ENCODE measurements around the gene XRRA1. TPM values are rescaled to one million over a fixed set of nuclear protein-coding genes. Genes with fewer than 3 reads are reported as not detected.
"Not testable (repeated sequence)": the region's sequence is repeated elsewhere in the genome, so short reads cannot be mapped to it uniquely, and the experiment has no call there.

Gene XRRA1
- total RNA-seq, 1 experiment from 2014 or later = 7.3 TPM

GRCh38 chr11:74895340-74896116 lies 53.4 kb downstream of the XRRA1 start:
- Histone ChIP-seq H3K4me1 (ENCODE audit: insufficient read depth, low read length, poor library complexity, severe bottlenecking) (no peaks in the 10 kb centered on the region), H3K27me3 (replicated peaks; ENCODE audit: insufficient read depth, low read depth, low read length, poor library complexity) (no peaks in the 10 kb centered on the region), H3K27ac (ENCODE audit: low read depth, low read length, poor library complexity, severe bottlenecking) (no peak overlapping the region), H3K36me3 (ENCODE audit: insufficient read depth, low read length, poor library complexity, severe bottlenecking) (no peaks in the 10 kb centered on the region), H3K4me3 (ENCODE audit: low read depth, low read length, poor library complexity, severe bottlenecking) (no peak overlapping the region), H3K9me3 (ENCODE audit: low read depth, low read length, poor library complexity, severe bottlenecking) (peaks cover 10% of the 10 kb centered on the region)
- no peak for DNase-seq (ENCODE audit: low spot score)
- ChIA-PET CTCF (no interaction called here), POLR2A (ENCODE audit: low non-redundant PET) (no interaction called here)
- intact Hi-C loops (cut with micrococcal nuclease; ENCODE audit: unreplicated experiment) = no loop called here
- BruUV-seq (replicated peaks) = no TSS peak
- TF ChIP-seq, protein P1, sequence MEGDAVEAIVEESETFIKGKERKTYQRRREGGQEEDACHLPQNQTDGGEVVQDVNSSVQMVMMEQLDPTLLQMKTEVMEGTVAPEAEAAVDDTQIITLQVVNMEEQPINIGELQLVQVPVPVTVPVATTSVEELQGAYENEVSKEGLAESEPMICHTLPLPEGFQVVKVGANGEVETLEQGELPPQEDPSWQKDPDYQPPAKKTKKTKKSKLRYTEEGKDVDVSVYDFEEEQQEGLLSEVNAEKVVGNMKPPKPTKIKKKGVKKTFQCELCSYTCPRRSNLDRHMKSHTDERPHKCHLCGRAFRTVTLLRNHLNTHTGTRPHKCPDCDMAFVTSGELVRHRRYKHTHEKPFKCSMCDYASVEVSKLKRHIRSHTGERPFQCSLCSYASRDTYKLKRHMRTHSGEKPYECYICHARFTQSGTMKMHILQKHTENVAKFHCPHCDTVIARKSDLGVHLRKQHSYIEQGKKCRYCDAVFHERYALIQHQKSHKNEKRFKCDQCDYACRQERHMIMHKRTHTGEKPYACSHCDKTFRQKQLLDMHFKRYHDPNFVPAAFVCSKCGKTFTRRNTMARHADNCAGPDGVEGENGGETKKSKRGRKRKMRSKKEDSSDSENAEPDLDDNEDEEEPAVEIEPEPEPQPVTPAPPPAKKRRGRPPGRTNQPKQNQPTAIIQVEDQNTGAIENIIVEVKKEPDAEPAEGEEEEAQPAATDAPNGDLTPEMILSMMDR (conservative IDR thresholded peaks at IDR 0.05; ENCODE audit: low read depth, low read length) = no peak
- TF ChIP-seq EZH2 (IDR thresholded peaks at IDR 0.05; ENCODE audit: borderline replicate concordance, low read depth, low read length, poor library complexity, severe bottlenecking) = no peak

GRCh38 chr11:74893015-74893414 lies 55.9 kb downstream of the XRRA1 start:
- intact Hi-C loops (cut with micrococcal nuclease; ENCODE audit: unreplicated experiment); BruUV-seq (replicated peaks); H3K4me3 ChIP-seq (ENCODE audit: low read depth, low read length, poor library complexity, severe bottlenecking); POLR2A ChIA-PET (ENCODE audit: low non-redundant PET); DNase-seq (ENCODE audit: low spot score); H3K36me3 ChIP-seq (ENCODE audit: insufficient read depth, low read length, poor library complexity, severe bottlenecking); H3K9me3 ChIP-seq (ENCODE audit: low read depth, low read length, poor library complexity, severe bottlenecking); H3K27ac ChIP-seq (ENCODE audit: low read depth, low read length, poor library complexity, severe bottlenecking); H3K4me1 ChIP-seq (ENCODE audit: insufficient read depth, low read length, poor library complexity, severe bottlenecking); CTCF ChIA-PET; H3K27me3 ChIP-seq (replicated peaks; ENCODE audit: insufficient read depth, low read depth, low read length, poor library complexity): not testable (repeated sequence)

- Histone ChIP-seq H3K27me3 (replicated peaks; ENCODE audit: insufficient read depth, low read depth, low read length, poor library complexity) (no peaks in the 10 kb centered on the region), H3K27ac (ENCODE audit: low read depth, low read length, poor library complexity, severe bottlenecking) (no peak overlapping the region), H3K4me3 (ENCODE audit: low read depth, low read length, poor library complexity, severe bottlenecking) (no peak overlapping the region), H3K9me3 (ENCODE audit: low read depth, low read length, poor library complexity, severe bottlenecking) (peaks cover 9% of the 10 kb centered on the region), H3K36me3 (ENCODE audit: insufficient read depth, low read length, poor library complexity, severe bottlenecking) (peaks cover 7% of the 10 kb centered on the region), H3K4me1 (ENCODE audit: insufficient read depth, low read length, poor library complexity, severe bottlenecking) (no peaks in the 10 kb centered on the region)
- ChIA-PET CTCF (no interaction called here), POLR2A (ENCODE audit: low non-redundant PET) (no interaction called here)
- TF ChIP-seq, protein P1 (conservative IDR thresholded peaks at IDR 0.05; ENCODE audit: low read depth, low read length) = peak; percentile 58
- no peak for TF ChIP-seq EZH2 (IDR thresholded peaks at IDR 0.05; ENCODE audit: borderline replicate concordance, low read depth, low read length, poor library complexity, severe bottlenecking)
- intact Hi-C loops (cut with micrococcal nuclease; ENCODE audit: unreplicated experiment) = no loop called here
- DNase-seq (ENCODE audit: low spot score) = peak; percentile 31
- no TSS peak for BruUV-seq (replicated peaks)
Measured at GRCh38 chr11:74877132-74877531, 71.8 kb downstream of the XRRA1 start.

DNA sequence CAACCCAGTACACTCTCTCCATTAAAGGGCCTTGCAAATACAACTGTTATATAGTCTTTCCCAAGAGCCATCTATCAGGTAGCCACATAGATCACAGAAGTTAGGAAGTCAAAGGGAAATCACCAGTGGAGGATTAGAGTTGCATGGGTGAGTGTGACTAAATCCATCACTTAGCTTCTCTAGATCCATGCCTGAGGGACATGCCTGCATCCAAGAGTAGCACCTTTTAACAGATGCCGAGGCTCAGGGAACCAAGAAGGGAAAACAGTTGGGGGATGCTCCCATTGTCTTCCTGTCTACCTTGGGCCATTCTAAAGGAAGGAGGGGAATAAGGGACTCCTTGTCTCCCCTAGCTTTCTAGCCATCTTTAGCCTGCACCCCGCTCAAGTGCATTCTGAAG lies 77.9 kb downstream of the XRRA1 start:
- peaks cover 11% of the 10 kb centered on the region for H3K36me3 ChIP-seq (ENCODE audit: insufficient read depth, low read length, poor library complexity, severe bottlenecking)
- no peak for DNase-seq (ENCODE audit: low spot score)

More for the DNA sequence above, 77.9 kb downstream of the XRRA1 start:
- intact Hi-C loops (cut with micrococcal nuclease; ENCODE audit: unreplicated experiment) = loop anchor here (5.0 kb wide), 1 partner anchor 169 kb away; no protein-coding TSS in a partner anchor
- H3K4me1 ChIP-seq (ENCODE audit: insufficient read depth, low read length, poor library complexity, severe bottlenecking) = no peaks in the 10 kb centered on the region
- H3K9me3 ChIP-seq (ENCODE audit: low read depth, low read length, poor library complexity, severe bottlenecking) = peaks cover 61% of the 10 kb centered on the region
- TF ChIP-seq, protein P1 (conservative IDR thresholded peaks at IDR 0.05; ENCODE audit: low read depth, low read length) = no peak
- TF ChIP-seq EZH2 (IDR thresholded peaks at IDR 0.05; ENCODE audit: borderline replicate concordance, low read depth, low read length, poor library complexity, severe bottlenecking) = no peak
- POLR2A ChIA-PET (ENCODE audit: low non-redundant PET) = no interaction called here
- BruUV-seq (replicated peaks) = no TSS peak
- CTCF ChIA-PET = no interaction called here
- no peaks in the 10 kb centered on the region for H3K27me3 ChIP-seq (replicated peaks; ENCODE audit: insufficient read depth, low read depth, low read length, poor library complexity)
- H3K27ac ChIP-seq (ENCODE audit: low read depth, low read length, poor library complexity, severe bottlenecking) = no peak overlapping the region
- no peak overlapping the region for H3K4me3 ChIP-seq (ENCODE audit: low read depth, low read length, poor library complexity, severe bottlenecking)
